Psoas muscle (tissue), 8 donors: ENCODE data around the gene CALHM2. TPM values are rescaled to one million over a fixed set of nuclear protein-coding genes. Genes with fewer than 3 reads are reported as not detected.

ENCODE experiments used
- ATAC-seq, 4 donors: fragments of 200-7000 bp; cut with Tn5 transposase; one replicate each; pipeline ENCODE4 v1.9.1; 2020; ENCODE audit warnings: moderate library complexity in 3 of 4, mild to moderate bottlenecking in 2 of 4
- DNase-seq, 2 donors: peaks; one replicate each; pipeline ENCODE4 v3.0.0-alpha.2; 2020
- H3K27ac ChIP-seq: fragments of 200-600 bp; one replicate; pipeline ENCODE4 v1.8.0; 2022
- H3K27me3 ChIP-seq, 3 donors: fragments of 200-600 bp in 1 of 3; one replicate each; pipeline versions ENCODE4 v1.6.1 to v1.8.0; 2013 to 2022; ENCODE audit warnings: low read length in 2 of 3, mild to moderate bottlenecking in 2 of 3, moderate library complexity in 1 of 3; ENCODE audit not compliant: insufficient read depth in 3 of 3
- H3K36me3 ChIP-seq, 2 donors: fragments of 200-600 bp in 1 of 2; one replicate each; pipeline versions ENCODE4 v1.6.1 to v1.8.0; 2013 to 2022; ENCODE audit warnings: low read depth in 1 of 2, mild to moderate bottlenecking in 1 of 2, moderate library complexity in 1 of 2; ENCODE audit not compliant: insufficient read depth in 1 of 2
- H3K4me1 ChIP-seq: fragments of 200-600 bp; one replicate; pipeline ENCODE4 v1.8.0; 2022
- H3K4me3 ChIP-seq: fragments of 200-600 bp; one replicate; pipeline ENCODE4 v1.8.0; 2022; ENCODE audit warnings: mild to moderate bottlenecking
- H3K9me3 ChIP-seq: fragments of 200-600 bp; one replicate; pipeline ENCODE4 v1.8.0; 2022
- CTCF ChIP-seq: fragments of 200-600 bp; IDR thresholded peaks from one replicate; pipeline ENCODE4 v1.8.0; 2022; ENCODE audit warnings: antibody characterized with exemption
- WGBS, 3 donors: extraction: QIAGEN DNeasy Blood & Tissue Kit; methylation state at CpG; one replicate each; pipeline versions ENCODE4 v1.1.6 to v1.1.7; 2013; 5-methylcytosine and 5-hydroxymethylcytosine counted together
- intact Hi-C, 2 donors: fragments of 100-400 bp; cut with DNase I; formaldehyde crosslinking; loops; one replicate each; pipeline versions ENCODE4 v1.11.0 to v1.14.2; 2022
- polyA plus RNA-seq, 3 donors: library from polyadenylated mRNA; stranded (reverse); fragments of 200-250 nt; gene quantifications; one replicate each; pipeline ENCODE4 v1.2.3, GENCODE V29; 2013
- total RNA-seq, 4 donors: library from RNA; stranded (reverse); fragmentation: NEBNext Ultra II Directional in 2 of 4; extraction: Animal tissue kit (Norgen Biotek cat#: 25700) in 2 of 4; gene quantifications; one replicate each; pipeline versions ENCODE4 v1.2.1 to v1.2.4, GENCODE V29; 2021 to 2023
- donor health status: healthy with polysubstance abuse.
- donor health status: DM: no; HTN: no; CAD: no; lungs with moderate emphysema.
- donor health status: Bipolar disorder and iron deficiency.
- donor health status: healthy.
- donor health status: DM: yes; HTN: yes; CAD: no.
- donor health status: DM: no; HTN: no; CAD: no.
- donor health status: DM: no; HTN: no; CAD: no.
- donor health status: DM: yes; HTN: yes; CAD: no.

CALHM2 gene
- total and polyA plus RNA-seq, 7 donors, result 6.3 to 9.3 (median 7.5) TPM

DNA sequence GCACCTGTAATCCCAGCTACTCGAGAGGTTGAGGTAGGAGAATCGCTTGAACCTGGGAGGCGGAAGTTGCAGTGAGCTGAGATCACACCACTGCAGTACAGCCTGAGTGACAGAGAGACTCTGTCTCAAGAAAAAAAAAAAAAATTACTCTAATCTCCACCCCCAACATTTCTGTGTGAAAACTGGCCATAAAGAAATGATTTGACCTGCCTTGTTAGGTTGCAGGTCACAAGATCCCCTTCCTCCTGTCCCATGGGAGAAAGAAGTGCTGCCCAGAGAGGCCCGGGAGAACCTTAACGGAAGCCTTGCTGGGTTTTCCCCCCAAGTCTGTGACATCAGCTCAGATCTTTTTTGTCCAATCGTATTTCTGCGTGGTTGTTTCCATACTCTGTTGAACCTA is 15.2 kb upstream of the CALHM2 start:
- no peak overlapping the region for H3K27ac ChIP-seq
- no peak for TF ChIP-seq CTCF
- no peak for ATAC-seq
- H3K4me3 ChIP-seq, result no peak overlapping the region
- no peaks in the 10 kb centered on the region for H3K36me3 ChIP-seq
- no peaks in the 10 kb centered on the region for H3K27me3 ChIP-seq
- intact Hi-C loops, result no loop called here
- DNase-seq, result peak in 1 of 2 donors; percentile 3
- 78 to 83% (median 79%) methylated on average over 7 of the region's 7 CpGs for WGBS, 3 donors
- H3K9me3 ChIP-seq, result no peaks in the 10 kb centered on the region
- H3K4me1 ChIP-seq, result no peaks in the 10 kb centered on the region

- TF ChIP-seq CTCF, result no peak
- Histone ChIP-seq H3K36me3 (no peaks in the 10 kb centered on the region), H3K4me1 (no peaks in the 10 kb centered on the region), H3K9me3 (no peaks in the 10 kb centered on the region), H3K4me3 (no peak overlapping the region), H3K27me3 (no peaks in the 10 kb centered on the region), H3K27ac (no peak overlapping the region)
- WGBS, 3 donors, result 83 to 88% (median 86%) methylated on average over 3 of the region's 3 CpGs
- peak in 1 of 2 donors; percentile 11 for DNase-seq
- intact Hi-C loops, result no loop called here
- ATAC-seq, result no peak
These were observed 14.6 kb upstream of the CALHM2 start for GRCh38 chr10:103466734-103467133.

- TF ChIP-seq CTCF, result no peak
- Histone ChIP-seq H3K36me3 (no peaks in the 10 kb centered on the region), H3K4me3 (no peak overlapping the region), H3K27ac (no peak overlapping the region), H3K9me3 (no peaks in the 10 kb centered on the region), H3K4me1 (no peaks in the 10 kb centered on the region), H3K27me3 (no peaks in the 10 kb centered on the region)
- intact Hi-C loops, result no loop called here
- no peak for ATAC-seq
- DNase-seq, result peak in 1 of 2 donors; percentile 38
- 78 to 92% (median 84%) methylated on average over 14 of the region's 14 CpGs for WGBS, 3 donors
These were observed 13.4 kb upstream of the CALHM2 start for GRCh38 chr10:103465411-103466179.

DNA sequence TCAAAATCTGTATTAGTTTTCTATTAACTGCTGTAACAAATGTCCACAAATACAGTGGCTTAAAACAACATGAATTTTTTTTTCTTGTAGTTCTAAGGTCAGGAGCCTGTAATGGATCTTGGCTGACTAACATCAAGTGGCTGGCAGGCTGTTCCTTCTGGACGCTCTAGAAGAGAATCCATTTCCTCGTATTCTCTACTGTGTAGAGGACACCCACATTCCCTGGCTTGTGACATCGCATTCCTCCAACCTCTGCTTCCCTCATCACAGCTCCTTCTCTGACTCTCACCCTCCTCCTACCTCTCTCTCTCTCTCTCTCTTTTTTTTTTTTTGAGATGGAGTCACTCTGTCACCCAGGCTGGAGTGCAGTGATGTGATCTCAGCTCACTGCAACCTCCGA is 11.3 kb upstream of the CALHM2 start:
- H3K27ac ChIP-seq, result no peak overlapping the region
- no peaks in the 10 kb centered on the region for H3K4me1 ChIP-seq
- no peaks in the 10 kb centered on the region for H3K9me3 ChIP-seq
- ATAC-seq (no peak), DNase-seq (no peak)
- WGBS, 3 donors, result 48 to 53% (median 50%) methylated on average over 4 of the region's 4 CpGs
- no peaks in the 10 kb centered on the region for H3K36me3 ChIP-seq
- TF ChIP-seq CTCF, result no peak
- no peaks in the 10 kb centered on the region for H3K27me3 ChIP-seq
- H3K4me3 ChIP-seq, result no peak overlapping the region
- intact Hi-C loops, result no loop called here

GRCh38 chr10:103459615-103460014 is 7.4 kb upstream of the CALHM2 start:
- DNase-seq (peak in 1 of 2 donors; percentile 34), ATAC-seq (no peak)
- 57 to 71% (median 70%) methylated on average over 3 to 4 of the region's 4 CpGs for WGBS, 3 donors
- Histone ChIP-seq H3K27me3 (no peaks in the 10 kb centered on the region), H3K4me3 (no peak overlapping the region), H3K36me3 (no peaks in the 10 kb centered on the region), H3K4me1 (no peaks in the 10 kb centered on the region), H3K27ac (no peak overlapping the region), H3K9me3 (no peaks in the 10 kb centered on the region)
- intact Hi-C loops, result no loop called here
- TF ChIP-seq CTCF, result no peak
